Measurements from ENCODE around the gene CYP2F1.
"Not testable (repeated sequence)": the region's sequence is repeated elsewhere in the genome, so short reads cannot be mapped to it uniquely, and the experiment has no call there.

Gene CYP2F1

DNA sequence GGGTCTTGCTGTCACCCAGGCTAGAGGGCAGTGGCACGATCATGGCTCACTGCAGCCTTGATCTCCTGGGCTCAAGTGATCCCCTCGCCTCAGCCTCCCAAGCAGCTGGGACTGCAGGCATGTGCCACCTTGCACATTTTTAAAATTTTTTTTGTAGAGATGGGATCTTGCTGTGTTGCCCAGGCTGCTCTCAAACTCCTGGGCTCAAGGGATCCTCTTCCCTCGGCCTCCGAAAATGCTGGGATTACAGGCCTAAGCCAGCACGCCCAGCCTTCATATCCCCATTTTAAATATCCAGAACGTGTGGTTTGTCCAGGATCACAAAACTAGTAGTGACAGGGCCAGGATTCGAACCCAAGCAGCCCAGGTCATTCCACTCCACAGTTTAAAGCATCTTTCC lies 13.1 kb downstream of the CYP2F1 start:
- not testable (repeated sequence) for DNase-seq

DNA sequence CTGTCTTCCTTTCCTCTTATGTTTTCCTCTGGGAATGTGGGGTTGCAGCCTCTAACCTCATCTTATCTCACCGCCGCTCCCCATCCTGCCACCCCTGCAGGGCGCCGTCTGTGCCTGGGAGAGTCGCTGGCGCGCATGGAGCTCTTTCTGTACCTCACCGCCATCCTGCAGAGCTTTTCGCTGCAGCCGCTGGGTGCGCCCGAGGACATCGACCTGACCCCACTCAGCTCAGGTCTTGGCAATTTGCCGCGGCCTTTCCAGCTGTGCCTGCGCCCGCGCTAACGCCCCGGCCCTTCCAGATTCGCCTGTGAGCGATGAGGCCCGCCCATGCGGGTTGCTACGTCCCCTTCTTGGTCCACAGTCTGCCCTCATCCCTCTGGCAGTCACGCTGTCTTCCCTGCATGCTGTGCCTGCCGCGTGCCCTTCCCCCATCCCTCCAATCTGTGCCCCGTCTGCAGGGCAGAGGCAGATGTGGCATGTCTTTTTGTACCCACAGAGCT lies 13.6 kb downstream of the CYP2F1 start:
- peak; percentile 86 for DNase-seq

DNA sequence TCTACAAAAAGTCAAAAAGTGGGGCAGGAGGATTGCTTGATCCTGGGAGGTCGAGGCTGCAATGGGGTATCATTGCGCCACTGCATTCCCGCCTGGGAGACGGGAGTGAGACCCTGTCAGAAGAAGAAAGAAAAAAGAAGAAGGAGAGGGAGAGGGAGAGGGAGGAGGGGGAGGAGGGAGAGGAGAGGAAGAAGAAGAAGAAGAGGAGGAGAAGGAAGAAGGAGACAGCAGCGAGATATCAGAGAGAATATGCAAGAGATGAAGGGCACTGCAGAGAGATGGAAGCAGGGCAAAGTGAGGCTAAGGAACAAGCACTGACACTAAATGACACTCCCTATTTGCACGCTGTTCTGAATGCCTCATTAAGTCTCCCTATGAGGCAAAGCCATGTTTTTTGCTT lies 14.5 kb downstream of the CYP2F1 start:
- no peak for DNase-seq

DNA sequence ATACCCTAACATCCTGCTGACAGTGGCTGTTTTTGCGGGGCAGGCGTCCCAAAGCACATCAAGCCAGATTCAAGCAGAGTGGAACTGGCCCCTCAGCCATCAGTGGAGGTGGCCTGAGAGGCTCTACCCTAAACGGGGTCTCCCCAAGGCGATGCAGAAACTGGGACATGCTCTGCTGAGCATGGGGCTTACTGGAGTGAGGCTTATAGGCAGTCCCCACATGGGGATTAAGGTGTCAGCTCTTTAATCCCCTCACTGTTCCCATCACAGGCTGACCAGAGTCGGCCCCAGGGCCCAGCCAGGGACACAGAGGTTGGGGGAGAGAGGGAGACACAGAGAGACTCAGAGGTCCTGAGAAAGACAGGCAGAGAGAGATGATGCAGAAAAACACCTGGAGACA lies 17.0 kb downstream of the CYP2F1 start:
- DNase-seq, result no peak

DNA sequence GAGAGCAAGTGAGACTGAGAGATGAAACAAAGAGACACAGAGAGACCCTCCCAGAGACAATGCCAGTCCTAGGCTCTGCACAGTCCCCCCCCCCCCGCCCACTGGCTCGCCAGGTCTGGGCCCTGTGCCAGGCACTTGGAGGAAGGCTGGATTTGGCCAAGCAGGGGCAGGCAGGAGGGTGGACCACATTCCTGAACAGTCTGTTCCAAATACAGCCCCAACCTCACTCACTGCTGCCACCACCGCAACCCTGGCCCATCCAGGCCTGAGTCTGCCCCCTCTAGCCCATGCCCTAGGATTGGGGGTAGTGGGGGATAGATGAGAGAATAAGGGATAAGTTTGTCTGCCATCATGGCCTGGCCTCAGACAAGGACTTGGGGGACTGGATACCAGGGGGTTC lies 19.0 kb downstream of the CYP2F1 start:
- no peak for DNase-seq

DNA sequence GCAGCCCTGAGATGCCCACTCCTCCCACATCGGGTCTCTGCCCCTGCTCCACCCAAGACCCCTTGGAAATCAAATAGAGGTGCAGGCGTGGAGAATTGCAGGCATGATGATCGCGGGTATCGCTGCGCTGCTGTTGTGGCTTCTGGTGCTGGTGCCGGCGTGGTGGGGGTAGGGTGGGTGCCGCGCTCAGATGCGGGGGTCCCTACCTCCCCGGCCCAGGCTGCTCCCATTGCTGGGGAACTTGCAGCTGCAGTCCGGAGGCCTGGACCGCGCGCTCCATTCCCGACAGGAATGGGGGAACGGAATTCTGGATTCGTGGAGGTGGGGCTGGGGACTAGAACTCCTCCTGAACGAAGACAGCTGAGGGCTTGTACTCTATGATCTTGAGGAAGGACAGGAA lies 20.4 kb downstream of the CYP2F1 start:
- no peak for DNase-seq

DNA sequence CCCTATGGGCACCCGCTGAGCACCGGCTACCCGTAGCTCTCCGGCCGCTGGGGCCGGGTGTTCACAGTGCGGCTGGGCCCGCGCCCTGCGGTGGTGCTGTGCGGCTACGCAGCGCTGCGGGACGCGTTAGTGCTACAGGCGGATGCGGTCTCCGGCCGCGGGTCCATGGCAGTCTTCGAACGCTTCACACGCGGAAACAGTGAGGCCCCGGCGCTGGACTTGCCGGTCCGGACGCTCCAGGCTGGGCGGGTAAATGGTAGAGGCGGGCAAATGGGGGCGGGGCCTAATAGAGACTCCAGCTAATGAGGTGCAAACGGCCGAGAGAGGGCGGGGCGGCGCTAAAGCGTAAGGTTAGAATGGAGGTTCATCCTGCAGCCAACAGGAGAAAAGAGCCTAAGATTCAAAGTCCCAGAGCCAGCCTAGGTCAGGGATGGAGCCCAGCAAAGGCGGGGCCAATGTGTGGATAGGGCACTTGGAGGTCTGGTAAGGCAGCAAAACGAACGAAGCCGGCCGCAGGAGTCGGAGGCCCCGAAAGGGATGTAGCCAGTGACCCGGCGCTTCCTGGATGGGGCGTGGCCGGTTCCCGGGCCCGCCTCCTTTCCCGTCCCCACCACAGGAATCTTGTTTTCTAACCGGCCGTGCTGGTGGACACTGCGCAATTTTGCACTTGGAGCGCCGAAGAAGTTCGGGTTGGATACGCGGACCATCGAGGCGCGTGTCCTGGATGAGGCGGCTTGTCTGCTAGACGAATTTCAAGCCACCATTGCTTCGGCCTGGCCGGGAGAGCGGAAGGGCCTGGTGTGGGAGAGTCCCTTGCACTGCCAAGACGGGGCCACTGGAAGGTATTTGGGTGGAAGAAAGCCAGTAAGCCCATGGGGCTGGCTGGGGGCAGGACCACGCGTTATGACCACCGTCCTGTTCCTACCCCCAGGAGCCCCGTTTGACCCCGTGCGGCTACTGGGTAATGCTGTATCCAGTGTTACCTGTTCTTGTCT lies 21.5 kb downstream of the CYP2F1 start:
- DNase-seq, result peak; percentile 63

DNA sequence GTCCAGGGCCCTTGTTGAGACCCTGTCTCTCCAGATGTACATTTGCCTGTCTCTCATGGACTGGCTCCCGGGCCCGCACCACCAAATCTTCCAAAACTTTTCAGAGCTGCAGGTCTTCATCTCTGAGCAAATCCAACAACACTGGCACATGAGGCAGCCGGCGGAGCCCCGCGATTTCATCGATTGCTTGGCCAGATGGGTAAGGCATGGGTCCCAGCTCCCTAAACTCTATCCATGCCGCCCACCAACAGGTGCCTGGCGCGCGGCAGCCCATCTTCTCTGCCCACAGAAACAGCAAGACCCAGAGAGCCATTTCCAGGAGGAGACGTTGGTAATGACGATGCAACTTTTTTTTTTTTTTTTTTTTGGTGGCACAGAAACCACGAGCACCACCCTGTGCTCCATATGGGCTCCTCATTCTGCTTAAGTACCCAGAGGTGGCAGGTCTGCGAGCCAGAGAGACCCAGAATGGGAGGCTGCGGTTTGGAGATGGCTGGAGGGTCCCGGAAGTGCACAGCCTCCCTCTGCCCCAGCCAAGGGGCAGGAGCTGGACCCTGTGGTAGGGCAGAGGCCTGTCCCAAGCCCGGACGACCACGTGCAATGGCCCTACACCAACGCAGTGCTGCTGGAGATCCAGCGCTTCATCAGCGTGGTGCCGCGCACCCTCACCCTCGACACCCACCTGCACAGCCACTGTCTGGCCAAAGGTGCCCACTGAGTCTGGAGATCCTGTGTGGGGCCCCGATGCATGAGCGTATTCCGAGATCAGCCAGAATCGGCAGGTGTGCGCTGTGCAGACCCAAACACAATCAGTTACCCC lies 22.6 kb downstream of the CYP2F1 start:
- no peak for DNase-seq

DNA sequence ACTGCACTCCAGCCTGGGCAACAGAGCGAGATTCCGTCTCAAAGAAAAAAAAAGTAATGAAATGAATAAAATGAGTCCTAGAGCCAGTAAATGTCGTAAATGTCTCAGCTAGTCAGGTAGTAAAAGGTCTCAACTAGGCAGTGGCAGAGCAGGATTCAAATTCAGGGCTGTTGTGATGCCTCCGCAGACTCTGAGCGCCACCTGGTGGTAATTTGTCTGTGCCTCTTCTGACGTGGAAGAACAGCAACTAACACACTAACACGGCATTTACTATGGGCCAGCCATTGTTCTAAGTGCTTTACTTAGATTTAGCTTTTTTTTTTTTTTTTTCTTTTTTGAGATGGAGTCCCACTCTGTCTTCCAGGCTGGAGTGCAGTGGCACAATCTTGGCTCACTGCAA lies 30.2 kb downstream of the CYP2F1 start:
- DNase-seq, result peak; percentile 91

DNA sequence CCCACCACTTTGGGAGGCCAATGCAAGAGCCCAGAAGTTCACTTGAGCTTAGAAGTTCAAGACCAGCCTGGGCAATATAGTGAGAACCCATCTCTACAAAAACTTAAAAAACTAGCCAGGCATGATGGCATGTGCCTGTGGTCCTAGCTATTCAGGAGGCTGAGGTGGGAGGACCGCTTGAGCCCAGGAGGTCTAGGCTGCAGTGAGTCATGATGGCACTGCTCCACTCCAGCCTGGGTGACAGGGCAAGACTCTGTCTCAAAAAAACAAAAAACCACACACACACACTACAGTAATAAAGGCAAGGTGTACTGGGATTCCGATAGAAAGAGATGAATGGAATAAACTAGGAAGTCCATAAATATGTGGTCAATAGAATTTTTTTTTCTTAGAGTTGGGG lies 35.6 kb downstream of the CYP2F1 start:
- no peak for DNase-seq

DNA sequence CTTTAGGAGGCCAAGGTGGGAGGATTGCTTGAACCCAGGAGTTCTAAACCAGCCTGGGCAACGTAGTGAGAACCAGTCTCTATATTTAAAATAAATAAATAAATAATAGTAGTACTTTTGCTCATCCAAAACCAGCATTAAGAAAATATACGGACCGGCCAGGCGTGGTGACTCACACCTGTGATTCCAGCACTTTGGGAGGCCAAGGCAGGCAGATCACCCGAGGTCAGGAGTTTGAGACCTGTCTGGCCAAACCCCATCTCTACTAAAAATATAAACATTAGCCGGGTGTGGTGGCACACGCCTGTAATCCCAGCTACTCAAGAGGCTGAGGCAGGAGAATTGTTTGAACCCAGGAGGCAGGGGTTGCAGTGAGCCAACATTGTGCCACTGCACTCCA lies 36.8 kb downstream of the CYP2F1 start:
- DNase-seq, result not testable (repeated sequence)

DNA sequence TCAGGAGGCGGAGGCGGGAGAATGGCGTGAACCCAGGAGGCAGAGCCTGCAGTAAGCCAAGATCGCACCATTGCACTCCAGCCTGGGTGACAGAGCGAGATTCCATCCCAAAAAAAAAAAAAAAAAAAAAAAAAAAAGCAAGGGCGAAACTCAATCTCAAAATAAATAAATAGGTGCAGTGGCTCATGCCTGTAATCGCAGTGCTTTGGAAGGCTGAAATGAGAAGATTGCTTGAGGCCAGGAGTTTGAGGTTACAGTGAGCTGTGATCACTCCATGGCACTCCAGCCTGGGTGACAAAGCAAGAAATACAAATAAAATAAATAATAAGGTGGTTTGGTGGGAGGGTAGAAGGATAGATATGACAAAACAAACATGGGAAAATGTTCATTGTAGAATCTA lies 39.8 kb downstream of the CYP2F1 start:
- DNase-seq, result no peak

DNA sequence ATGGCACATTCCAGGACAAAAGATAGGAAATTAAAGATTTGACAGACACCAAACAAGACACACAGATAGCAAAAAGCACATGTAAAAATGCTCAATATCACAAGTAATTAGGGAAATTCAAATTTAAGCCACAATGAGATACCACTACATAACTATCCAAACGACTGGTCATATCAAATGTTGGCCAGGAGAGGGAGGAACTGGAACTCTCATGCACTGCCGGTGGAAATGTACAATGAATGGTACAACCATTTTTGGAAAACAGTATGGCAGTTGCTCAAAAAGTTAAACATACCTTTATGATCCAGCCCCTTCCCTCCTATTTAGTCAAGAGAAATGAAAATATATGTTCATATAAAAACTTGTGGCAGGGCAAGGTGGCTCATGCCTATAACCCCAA lies 42.0 kb downstream of the CYP2F1 start:
- DNase-seq, result no peak

DNA sequence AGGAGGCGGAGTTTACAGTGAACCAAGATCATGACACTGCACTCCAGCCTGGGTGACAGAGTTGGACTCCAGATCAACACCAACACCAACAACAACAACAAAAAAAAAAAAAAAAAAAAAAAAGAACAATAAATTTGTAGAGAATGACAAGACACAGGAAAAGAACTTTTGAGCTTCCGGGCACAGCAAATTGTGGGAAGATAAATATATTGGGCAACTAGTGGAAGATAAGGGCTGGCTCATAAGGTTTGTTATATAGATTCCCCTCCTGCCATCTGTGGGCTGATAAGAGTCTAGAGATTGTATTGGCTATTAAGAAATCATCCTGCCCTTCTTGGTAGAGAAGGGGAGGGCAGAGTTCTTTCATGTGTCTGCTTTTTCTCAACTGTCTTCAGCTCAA lies 45.6 kb downstream of the CYP2F1 start:
- DNase-seq, result no peak

DNA sequence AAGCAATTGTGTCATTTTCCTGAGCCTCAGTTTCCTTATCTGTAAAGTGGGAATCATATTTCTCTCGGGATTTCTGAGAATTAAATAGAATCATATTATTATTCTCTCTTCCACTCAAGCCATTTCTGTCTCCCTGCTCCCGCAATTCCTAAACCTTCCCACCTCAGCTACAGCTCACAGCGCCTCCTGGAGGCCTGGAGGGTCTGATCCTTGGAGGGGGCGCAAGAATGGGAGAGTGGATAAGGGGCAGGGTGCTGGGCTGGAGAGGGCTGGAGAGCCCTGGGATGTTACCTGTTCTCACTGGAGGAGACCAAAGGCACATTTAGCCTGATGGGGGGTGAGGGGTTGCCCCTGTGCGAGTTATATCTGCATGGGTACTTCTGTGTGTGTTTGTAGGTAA lies 47.7 kb downstream of the CYP2F1 start:
- DNase-seq, result no peak

DNA sequence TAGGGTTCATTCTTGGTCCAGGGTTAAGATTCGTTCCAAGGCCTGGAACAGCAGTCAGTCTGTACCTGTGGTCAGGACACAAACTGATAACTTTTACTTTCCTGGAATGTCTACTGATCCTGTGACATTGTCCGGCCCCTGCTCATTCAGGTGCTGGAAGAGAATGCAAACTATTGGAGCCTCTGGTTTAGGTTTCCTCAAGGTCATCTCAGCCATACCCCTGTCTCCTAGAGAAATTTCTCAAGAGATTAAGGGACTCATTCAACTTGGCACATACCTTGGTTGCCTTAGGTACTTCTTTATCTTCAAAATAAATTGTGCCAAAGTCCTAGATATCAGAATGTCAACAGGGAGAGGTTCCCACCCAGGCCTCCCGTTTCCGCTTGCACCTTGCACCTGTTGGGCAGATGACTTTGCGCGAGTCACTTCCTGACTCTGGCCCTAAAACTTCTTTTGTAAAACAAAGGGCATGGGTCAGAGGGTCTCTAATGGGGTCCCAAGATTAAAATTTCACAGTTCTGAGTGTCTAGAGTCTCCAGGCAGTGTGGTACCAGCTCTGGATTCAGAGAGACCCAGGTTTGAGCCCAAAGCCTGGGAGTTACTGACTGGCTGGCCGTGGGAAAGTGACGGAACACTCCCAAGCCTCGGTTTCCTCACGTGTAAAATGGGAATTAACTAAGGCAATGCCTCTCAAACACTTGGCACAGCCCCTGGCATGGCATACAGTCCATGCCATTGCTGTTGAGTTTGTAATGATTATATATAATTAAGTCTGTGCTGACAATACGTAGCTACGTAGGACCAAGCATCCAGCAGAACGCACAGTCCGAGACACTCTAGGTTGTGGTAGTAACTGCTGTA lies 52.9 kb downstream of the CYP2F1 start:
- no peak for DNase-seq

DNA sequence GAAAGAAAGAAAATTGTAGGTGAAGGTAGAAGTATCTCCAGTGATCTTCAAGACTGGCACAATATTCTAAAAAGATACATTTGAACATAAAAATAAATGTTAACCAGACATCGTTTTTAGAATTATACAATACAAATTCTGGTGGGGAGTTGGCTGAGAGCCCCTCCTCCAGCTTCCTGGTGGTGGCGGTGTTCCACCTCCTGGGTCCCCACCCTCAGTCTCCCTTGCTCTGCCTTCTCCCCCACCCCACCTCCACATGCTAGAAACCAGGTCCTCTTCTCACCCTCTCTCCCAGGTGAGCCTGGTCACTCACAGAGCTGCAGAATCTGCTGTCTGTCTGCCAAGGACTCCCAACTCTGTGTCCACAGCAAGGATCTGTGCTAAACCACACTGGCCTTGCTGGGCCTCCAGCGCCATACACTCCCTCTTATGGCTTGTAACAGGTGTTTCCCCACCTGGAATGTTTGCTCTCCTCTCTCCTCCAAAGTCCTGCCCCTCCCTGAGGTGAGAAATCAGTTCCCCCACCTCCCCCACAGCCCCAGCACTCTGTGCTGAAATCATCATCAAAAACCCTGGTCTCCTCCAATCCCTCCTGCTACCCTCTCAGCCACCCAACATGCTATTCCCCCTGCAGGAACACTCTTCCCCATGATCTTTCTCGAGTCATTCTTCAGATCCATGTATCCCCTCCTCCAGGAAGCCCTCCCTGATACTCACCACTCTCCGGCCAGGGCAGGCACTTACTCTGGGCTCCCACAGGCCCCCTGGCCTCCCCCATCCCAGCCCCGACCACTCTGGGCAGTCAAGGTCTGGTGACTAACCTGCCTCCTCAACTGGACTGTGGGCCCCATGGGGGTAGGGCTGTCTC lies 58.3 kb downstream of the CYP2F1 start:
- DNase-seq, result no peak

DNA sequence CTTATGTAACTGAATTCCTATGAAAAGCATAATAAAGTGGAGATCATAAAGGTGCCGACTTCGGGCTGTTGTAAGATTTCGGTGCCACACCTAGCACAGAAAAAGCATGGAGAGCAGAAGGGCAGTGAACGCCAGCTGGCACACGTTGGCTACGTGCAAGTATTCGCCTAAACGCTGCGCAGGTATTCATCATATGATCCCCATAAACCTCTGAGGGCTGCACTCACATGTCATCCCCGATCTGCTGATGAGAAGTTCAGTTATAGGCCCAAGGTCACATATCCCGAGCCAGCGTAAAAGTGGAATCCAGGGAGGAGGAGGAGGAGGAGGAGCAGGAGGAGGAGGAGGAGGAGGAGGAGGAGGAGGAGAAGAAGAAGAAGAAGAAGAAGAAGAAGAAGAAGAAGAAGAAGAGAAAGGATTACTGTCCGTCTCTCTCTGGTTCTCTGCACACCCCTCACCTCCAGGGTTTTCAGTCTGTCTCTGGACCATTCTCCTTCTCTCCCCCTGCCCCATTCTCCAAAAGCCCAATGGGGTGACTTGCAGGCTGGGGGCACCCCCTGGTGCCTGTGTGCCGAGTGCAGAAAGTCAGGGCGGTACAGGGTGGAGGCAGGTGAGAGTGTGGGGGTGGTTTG lies 60.2 kb downstream of the CYP2F1 start:
- DNase-seq, result no peak

DNA sequence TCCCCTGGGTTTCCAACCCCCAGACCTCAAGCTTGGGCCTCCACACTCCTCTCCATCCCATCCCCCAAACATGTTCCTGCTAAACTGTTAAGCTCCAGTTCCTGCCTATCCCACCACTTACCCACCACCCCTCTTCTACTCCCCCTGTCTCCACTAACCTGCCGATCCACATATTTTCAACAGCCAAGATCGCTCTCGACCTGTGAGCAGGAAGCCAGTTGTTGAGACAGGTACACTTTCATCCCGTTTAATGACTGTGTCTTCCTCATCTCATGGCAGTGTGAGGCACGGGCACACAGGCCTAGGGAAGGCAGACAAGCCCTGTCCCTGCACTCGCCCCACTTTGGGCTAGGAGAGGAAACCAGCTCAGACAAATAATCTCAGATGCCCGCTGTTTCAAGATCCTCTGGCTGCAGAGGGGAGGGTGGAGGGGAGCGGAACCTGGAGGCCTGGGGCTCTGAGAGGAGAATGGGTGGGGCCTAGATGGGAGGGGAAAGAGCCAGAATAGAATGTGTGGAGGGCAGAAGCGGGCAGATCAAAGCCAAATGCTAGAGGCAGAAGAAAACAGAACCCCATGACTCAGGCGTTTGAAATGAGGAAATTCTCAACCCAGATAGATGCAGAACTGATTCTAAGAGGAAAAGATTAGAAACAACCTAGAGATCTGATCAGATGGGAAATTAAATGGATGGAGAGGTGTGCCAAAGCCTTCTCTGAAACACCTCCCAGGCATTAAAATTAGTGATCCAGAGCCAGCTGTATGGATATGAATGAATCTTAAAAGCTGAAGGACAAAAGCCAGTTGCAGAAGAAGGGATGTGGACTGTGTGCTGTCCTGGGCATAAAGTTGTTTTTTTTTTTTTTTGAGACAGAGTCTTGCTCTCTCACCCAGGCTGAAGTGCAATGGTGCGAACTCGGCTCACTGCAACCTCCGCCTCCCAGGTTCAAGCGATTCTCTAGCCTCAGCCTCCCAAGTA lies 61.9 kb downstream of the CYP2F1 start:
- peak; percentile 43 for DNase-seq
